Kidney (tissue), 14 donors: ENCODE measurements around the gene TNFAIP2. TPM values are rescaled to one million over a fixed set of nuclear protein-coding genes. Genes with fewer than 3 reads are reported as not detected.

Source experiments
- DNase-seq, 5 donors: peaks; one replicate each; pipeline ENCODE4 v3.0.0-alpha.2; 2013 to 2020
- FAIRE-seq: peaks from 2 replicates; lab custom pipeline; 2012; peaks lifted over from hg19 to GRCh38; lab: Jason Lieb, UNC
- H3K27ac ChIP-seq, 2 donors: one replicate each; pipeline ENCODE4 v1.7.0; 2013; ENCODE audit warnings: low read depth in 2 of 2, low read length in 2 of 2, inconsistent platforms in 1 of 2
- H3K27me3 ChIP-seq: one replicate; pipeline ENCODE4 v1.7.1; 2013; ENCODE audit warnings: low read length, inconsistent platforms; ENCODE audit not compliant: control insufficient read depth, insufficient read depth
- H3K36me3 ChIP-seq, 3 donors: one replicate each; pipeline versions ENCODE4 v1.7.0 to v1.7.1; 2013; ENCODE audit warnings: low read length in 3 of 3, control low read depth in 1 of 3, inconsistent platforms in 1 of 3; ENCODE audit not compliant: insufficient read depth in 3 of 3, control insufficient read depth in 2 of 3
- H3K4me1 ChIP-seq, 3 donors: one replicate each; pipeline versions ENCODE4 v1.7.0 to v1.7.1; 2013; ENCODE audit warnings: low read length in 3 of 3, inconsistent platforms in 1 of 3, low read depth in 1 of 3; ENCODE audit not compliant: control insufficient read depth in 2 of 3, insufficient read depth in 2 of 3
- H3K4me3 ChIP-seq, 3 donors: one replicate each; pipeline versions ENCODE4 v1.7.0 to v1.8.1; 2013; ENCODE audit warnings: low read length in 3 of 3, control low read depth in 1 of 3, inconsistent platforms in 1 of 3
- H3K9ac ChIP-seq, 3 donors: one replicate each; pipeline versions ENCODE4 v1.7.0 to v1.7.1; 2013; ENCODE audit warnings: low read length in 3 of 3, control low read depth in 1 of 3, inconsistent platforms in 1 of 3
- H3K9me3 ChIP-seq, 3 donors: one replicate each; pipeline versions ENCODE4 v1.7.0 to v1.7.1; 2013; ENCODE audit warnings: low read length in 3 of 3, control low read depth in 1 of 3, inconsistent platforms in 1 of 3; ENCODE audit not compliant: control insufficient read depth in 2 of 3, insufficient read depth in 1 of 3
- intact Hi-C: fragments of 100-400 bp; cut with DNase I; formaldehyde crosslinking; loops from one replicate; pipeline ENCODE4 v1.11.1; 2022
- polyA plus RNA-seq: library from polyadenylated mRNA; stranded (reverse); fragments of 350-450 nt; fragmentation: Illumina TruSeq; extraction: RNeasy Lipid Tissue Mini Kit (QIAGEN cat#74804); gene quantifications from one replicate; pipeline ENCODE4 v1.2.3, GENCODE V29; 2014; ENCODE audit warnings: low read depth, low replicate concordance; ENCODE audit not compliant: insufficient read depth
- total RNA-seq: library from RNA; stranded (reverse); fragmentation: NEBNext Ultra II Directional; extraction: Animal tissue kit (Norgen Biotek cat#: 25700); gene quantifications from one replicate; pipeline ENCODE4 v1.2.1, GENCODE V29; 2021
- TF ChIP-seq, protein P1 (sequence below): IDR thresholded peaks from 3 replicates; pipeline ENCODE4 v1.5.1; 2012; ENCODE audit warnings: mild to moderate bottlenecking, moderate library complexity, borderline replicate concordance; ENCODE audit not compliant: insufficient read depth; ENCODE audit errors: extremely low read depth
- donor health status: control.
- donor health status: control.
- donor health status: control.
- donor health status: control.
- donor health status: control.
- donor health status: DM: yes; HTN: yes; CAD: no.
- donor health status: Normal renal cell carcinoma (clear cell type).

The TNFAIP2 gene
- total and polyA plus RNA-seq, 2 donors from 2014 or later, result 42.9 to 301 TPM

DNA sequence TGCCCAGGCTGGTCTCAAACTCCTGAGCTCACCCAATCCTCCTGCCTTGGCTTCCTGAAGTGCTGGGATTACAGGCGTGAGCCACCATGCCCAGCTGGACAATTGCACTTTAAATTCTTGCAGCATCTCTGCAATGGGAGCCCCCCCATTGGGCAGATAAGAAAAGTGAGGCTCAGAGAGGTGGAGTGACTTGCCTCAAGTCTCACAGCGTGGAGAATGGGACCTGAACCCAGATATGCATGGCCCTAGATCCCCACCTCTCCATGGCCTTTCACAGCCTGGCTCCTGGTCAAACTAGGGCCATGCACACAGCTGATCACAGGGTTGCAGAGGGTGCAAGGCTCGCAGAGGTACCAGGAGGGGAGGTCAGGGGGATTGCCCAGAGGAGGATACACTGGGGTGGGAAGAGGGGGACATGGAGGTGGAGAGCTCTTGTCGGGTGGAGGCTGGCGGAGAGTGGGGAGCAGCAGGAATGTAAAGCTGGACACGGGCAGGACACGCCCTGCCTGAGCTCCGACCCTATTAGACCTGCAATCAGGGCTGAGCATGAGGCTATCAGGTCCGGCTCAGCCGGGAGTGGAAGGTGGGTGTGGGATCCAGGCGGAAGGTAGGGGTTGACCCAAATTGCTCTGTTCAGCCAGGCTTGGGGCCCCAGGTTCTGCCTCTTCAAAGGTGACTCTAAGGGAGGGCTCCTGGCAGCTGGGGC is 21.9 kb upstream of the TNFAIP2 start:
- Histone ChIP-seq H3K36me3 (no peaks in the 10 kb centered on the region), H3K27me3 (peaks cover 11% of the 10 kb centered on the region), H3K4me3 (no peak overlapping the region), H3K27ac (no peak overlapping the region), H3K4me1 (peaks cover 0 to 14% (median 0%) of the 10 kb centered on the region in 3 donors), H3K9me3 (no peaks in the 10 kb centered on the region), H3K9ac (no peak overlapping the region)
- intact Hi-C loops, result loop anchor here (10.0 kb wide), 2 partner anchors 73 to 193 kb away; no protein-coding TSS in a partner anchor
- TF ChIP-seq, protein P1, sequence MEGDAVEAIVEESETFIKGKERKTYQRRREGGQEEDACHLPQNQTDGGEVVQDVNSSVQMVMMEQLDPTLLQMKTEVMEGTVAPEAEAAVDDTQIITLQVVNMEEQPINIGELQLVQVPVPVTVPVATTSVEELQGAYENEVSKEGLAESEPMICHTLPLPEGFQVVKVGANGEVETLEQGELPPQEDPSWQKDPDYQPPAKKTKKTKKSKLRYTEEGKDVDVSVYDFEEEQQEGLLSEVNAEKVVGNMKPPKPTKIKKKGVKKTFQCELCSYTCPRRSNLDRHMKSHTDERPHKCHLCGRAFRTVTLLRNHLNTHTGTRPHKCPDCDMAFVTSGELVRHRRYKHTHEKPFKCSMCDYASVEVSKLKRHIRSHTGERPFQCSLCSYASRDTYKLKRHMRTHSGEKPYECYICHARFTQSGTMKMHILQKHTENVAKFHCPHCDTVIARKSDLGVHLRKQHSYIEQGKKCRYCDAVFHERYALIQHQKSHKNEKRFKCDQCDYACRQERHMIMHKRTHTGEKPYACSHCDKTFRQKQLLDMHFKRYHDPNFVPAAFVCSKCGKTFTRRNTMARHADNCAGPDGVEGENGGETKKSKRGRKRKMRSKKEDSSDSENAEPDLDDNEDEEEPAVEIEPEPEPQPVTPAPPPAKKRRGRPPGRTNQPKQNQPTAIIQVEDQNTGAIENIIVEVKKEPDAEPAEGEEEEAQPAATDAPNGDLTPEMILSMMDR, result no peak
- DNase-seq (peak in 1 of 5 donors; percentile 54), FAIRE-seq (no peak)

DNA sequence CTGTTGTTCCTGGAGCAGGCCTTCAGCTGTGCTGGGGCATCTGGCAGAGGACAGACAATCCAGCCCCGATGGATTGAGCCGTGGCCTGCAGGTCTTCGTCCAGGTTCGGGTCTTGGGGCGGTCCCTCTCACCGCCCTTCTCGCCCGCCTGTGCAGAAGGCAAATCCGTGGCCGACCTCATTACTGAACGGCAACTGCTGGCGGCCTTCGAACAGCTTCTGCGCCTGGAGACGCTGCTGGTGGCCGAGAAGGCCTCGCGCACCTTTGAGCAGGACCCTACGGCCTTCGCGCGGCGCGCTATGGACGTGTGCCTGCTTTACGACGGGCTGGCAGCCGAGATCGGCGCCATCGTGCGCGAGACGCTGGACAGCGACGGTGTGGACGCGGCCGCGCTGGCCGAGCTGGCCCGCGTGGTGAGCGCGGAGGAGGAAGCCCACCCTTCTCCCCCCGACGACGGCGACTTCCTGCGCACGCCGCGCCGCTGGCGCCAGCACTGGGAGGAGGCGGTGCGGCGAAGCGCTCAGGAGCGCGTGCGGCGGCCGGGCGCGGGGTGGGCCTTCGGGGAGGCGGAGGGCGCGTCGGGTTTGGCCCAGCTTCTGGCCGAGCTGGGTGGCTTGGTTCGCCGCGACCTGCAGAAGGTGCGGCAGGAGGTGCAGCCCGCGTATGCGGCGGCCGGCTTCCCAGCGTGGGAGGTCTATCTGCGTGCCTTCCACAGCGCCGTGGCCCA is 21.1 kb upstream of the TNFAIP2 start:
- peaks cover 11% of the 10 kb centered on the region for H3K27me3 ChIP-seq
- H3K4me3 ChIP-seq, result no peak overlapping the region
- FAIRE-seq, result no peak
- TF ChIP-seq, protein P1, result no peak
- H3K9me3 ChIP-seq, result no peaks in the 10 kb centered on the region
- no peak overlapping the region for H3K9ac ChIP-seq
- no peak overlapping the region for H3K27ac ChIP-seq
- no peaks in the 10 kb centered on the region for H3K36me3 ChIP-seq
- peaks cover 0 to 14% (median 0%) of the 10 kb centered on the region in 3 donors for H3K4me1 ChIP-seq
- intact Hi-C loops, result loop anchor here (10.0 kb wide), 2 partner anchors 73 to 193 kb away; no protein-coding TSS in a partner anchor
- peak in 3 of 5 donors; percentile 65 to 78 (median 78) for DNase-seq

DNA sequence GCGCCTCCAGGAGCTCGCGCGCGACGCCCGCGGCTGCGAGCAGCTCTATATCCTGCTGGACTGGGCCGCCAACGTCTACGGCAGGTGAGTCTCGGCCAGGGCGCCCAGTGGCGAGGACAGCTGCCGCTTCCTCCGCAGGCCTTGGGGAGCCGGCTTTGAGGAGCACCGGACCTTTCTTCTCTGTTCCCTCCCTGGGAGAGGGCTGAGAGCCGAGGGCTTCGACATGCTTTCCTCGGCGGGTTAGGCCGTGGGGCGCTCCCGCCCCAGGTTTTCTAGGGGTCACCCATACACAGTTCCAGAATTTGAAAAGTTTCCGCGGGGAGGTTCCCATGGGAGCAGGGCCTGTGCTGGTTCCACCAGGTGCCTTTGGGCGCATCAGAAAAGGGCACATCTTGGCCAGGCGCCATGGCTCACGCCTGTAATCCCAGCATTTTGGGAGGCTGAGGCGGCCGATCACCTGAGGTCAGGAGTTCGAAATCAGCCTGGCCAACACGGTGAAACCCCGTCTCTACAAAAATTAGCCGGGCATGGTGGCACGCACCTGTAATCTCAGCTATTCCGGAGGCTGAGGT is 20.5 kb upstream of the TNFAIP2 start:
- Histone ChIP-seq H3K27ac (no peak overlapping the region), H3K9ac (no peak overlapping the region), H3K27me3 (peaks cover 11% of the 10 kb centered on the region), H3K4me3 (no peak overlapping the region), H3K4me1 (peaks cover 0 to 14% (median 0%) of the 10 kb centered on the region in 3 donors), H3K9me3 (no peaks in the 10 kb centered on the region), H3K36me3 (no peaks in the 10 kb centered on the region)
- no peak for FAIRE-seq
- TF ChIP-seq, protein P1, result no peak
- peak in 1 of 5 donors; percentile 78 for DNase-seq
- intact Hi-C loops, result loop anchor here (10.0 kb wide), 2 partner anchors 72 to 192 kb away; no protein-coding TSS in a partner anchor
